Measurements from ENCODE around the gene WDR5. TPM values are rescaled to one million over a fixed set of nuclear protein-coding genes. Genes with fewer than 3 reads are reported as not detected.
"Not testable (repeated sequence)": the region's sequence is repeated elsewhere in the genome, so short reads cannot be mapped to it uniquely, and the experiment has no call there.

The WDR5 gene
- polyA plus RNA-seq (2013, experiment 1 of 2; ENCODE audit: insufficient read length), result 29.6 TPM
- 30.1 TPM for polyA plus RNA-seq (2013, experiment 2 of 2; ENCODE audit: insufficient read length)

- peak; percentile 92 for DNase-seq
Measured at GRCh38 chr9:134135343-134136117, at the start of gene WDR5. TSS of gene WDR5 (plus strand) at chr9:134136082. CDS start at chr9:134139878, 3,796 bp downstream.

- DNase-seq, result no peak
Measured at GRCh38 chr9:134088063-134088725, 47.7 kb upstream of the WDR5 start.

GRCh38 chr9:134089972-134090371 is 45.9 kb upstream of the WDR5 start:
- DNase-seq, result no peak

- peak; percentile 11 for DNase-seq
Measured at GRCh38 chr9:134099123-134099761, 36.6 kb upstream of the WDR5 start.

- no peak for DNase-seq
Measured at GRCh38 chr9:134100040-134100439, 35.8 kb upstream of the WDR5 start.

GRCh38 chr9:134101133-134101532 is 34.7 kb upstream of the WDR5 start:
- DNase-seq, result peak; percentile 35

- no peak for DNase-seq
Measured at GRCh38 chr9:134101623-134102149, 34.2 kb upstream of the WDR5 start.

GRCh38 chr9:134103391-134103998 is 32.4 kb upstream of the WDR5 start:
- DNase-seq, result no peak

- no peak for DNase-seq
Measured at GRCh38 chr9:134111064-134111463, 24.8 kb upstream of the WDR5 start.

- DNase-seq, result no peak
Measured at GRCh38 chr9:134112561-134112960, 23.3 kb upstream of the WDR5 start.

- not testable (repeated sequence) for DNase-seq
Measured at GRCh38 chr9:134118972-134119371, 16.9 kb upstream of the WDR5 start.

GRCh38 chr9:134123764-134124128 is 12.1 kb upstream of the WDR5 start:
- no peak for DNase-seq

- DNase-seq, result no peak
Measured at GRCh38 chr9:134125413-134126095, 10.3 kb upstream of the WDR5 start.

GRCh38 chr9:134126373-134126772 is 9.5 kb upstream of the WDR5 start:
- no peak for DNase-seq

- DNase-seq, result no peak
Measured at GRCh38 chr9:134127065-134127580, 8.8 kb upstream of the WDR5 start.

- no peak for DNase-seq
Measured at GRCh38 chr9:134127616-134128015, 8.3 kb upstream of the WDR5 start.

GRCh38 chr9:134128727-134129679 is 6.9 kb upstream of the WDR5 start:
- DNase-seq, result no peak

- no peak for DNase-seq
Measured at GRCh38 chr9:134130503-134131375, 5.1 kb upstream of the WDR5 start.

- no peak for DNase-seq
Measured at GRCh38 chr9:134131471-134132207, 4.2 kb upstream of the WDR5 start.
